Erythroblast (primary cell): ENCODE data around the gene BICD2.
"Not testable (repeated sequence)": the region's sequence is repeated elsewhere in the genome, so short reads cannot be mapped to it uniquely, and the experiment has no call there.

Experiments used
- GATA1 ChIP-seq: IDR thresholded peaks from 2 replicates; pipeline ENCODE4 v1.6.1; 2011; ENCODE audit warnings: low read depth, mild to moderate bottlenecking, control low read depth, low read length, moderate library complexity
- POLR2A ChIP-seq: IDR thresholded peaks from 2 replicates; pipeline ENCODE4 v1.6.1; 2011; ENCODE audit warnings: mild to moderate bottlenecking, low read length

GRCh38 chr9:92796337-92796804 lies 31.7 kb upstream of the BICD2 start:
- not testable (repeated sequence) for TF ChIP-seq POLR2A, GATA1
